Thyroid gland (tissue), 4 donors: ENCODE results near the gene CDK5RAP2.

ENCODE experiments used
- CTCF ChIP-seq, 6 experiments: fragments of 200-600 bp in 3 of 6; fragments of 450-650 bp in 3 of 6; sonication (generic) in 3 of 6; IDR thresholded peaks; one replicate each; pipeline ENCODE4 v1.5.1; 2016 to 2019; ENCODE audit warnings: antibody characterized with exemption in 6 of 6, mild to moderate bottlenecking in 2 of 6, inconsistent platforms in 1 of 6, moderate library complexity in 1 of 6
- POLR2A ChIP-seq, 2 donors: fragments of 450-650 bp; IDR thresholded peaks; one replicate each; pipeline ENCODE4 v1.6.1; 2017; ENCODE audit warnings: antibody characterized with exemption in 2 of 2, mild to moderate bottlenecking in 2 of 2, moderate library complexity in 1 of 2

- TF ChIP-seq POLR2A (IDR thresholded peaks at IDR 0.05) (no peak), CTCF (IDR thresholded peaks at IDR 0.05) (no peak)
These were observed 97.4 kb downstream of the CDK5RAP2 start for GRCh38 chr9:120482424-120483186.
